ENCODE data around the gene GDA. TPM values are rescaled to one million over a fixed set of nuclear protein-coding genes. Genes with fewer than 3 reads are reported as not detected.

Gene GDA
- polyA plus RNA-seq, 2 donors: 0.04 to 0.11 TPM

DNA sequence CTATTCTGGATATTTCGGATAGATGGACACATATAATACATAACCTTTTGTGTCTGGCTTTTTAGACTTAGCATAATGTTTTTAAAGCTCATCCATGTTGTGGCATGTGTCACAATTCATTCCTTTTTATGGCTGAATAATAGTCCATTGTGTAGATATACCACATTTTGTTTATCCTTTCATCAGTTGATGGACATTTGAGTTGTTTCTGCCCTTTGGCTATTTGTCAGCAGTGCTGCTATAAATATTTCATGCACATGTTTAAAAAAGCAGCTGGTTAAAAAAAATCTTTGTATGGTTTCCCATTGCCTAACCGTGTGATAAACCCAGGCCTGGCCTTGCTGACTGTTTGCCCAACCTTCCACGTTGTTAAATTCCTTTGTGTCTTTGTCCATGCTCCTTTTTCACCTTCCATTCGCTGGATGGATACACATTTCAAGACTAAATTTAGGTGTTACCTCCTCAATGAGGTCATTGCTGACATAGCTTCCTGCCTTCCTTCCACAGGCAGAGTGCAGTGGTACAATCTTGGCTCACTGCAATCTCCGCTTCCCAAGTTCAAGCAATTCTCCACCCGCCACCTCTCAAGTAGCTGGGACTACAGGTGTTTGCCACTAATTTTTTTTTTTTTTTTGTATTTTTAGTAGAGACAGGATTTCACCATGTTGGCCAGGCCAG is 11.3 kb downstream of the GDA start:
- Histone ChIP-seq H3K9me3 (ENCODE audit: control insufficient read depth in 2 of 2, insufficient read depth in 1 of 2, low read depth in 1 of 2, low read length in 1 of 2) (no peaks in the 10 kb centered on the region), H3K4me3 (ENCODE audit: low read depth in 1 of 2, low read length in 2 of 2) (no peak overlapping the region), H3K27ac (ENCODE audit: low read depth in 2 of 2, low read length in 1 of 2) (no peak overlapping the region), H3K27me3 (ENCODE audit: control insufficient read depth in 1 of 2, insufficient read depth in 2 of 2, low read length in 2 of 2) (no peaks in the 10 kb centered on the region), H3K4me1 (ENCODE audit: control insufficient read depth in 2 of 2, insufficient read depth in 2 of 2, low read length in 1 of 2) (no peaks in the 10 kb centered on the region), H3K36me3 (ENCODE audit: control insufficient read depth in 2 of 2, insufficient read depth in 2 of 2, low read length in 1 of 2) (no peaks in the 10 kb centered on the region)
- 75 to 83% methylated on average over 6 of the region's 6 CpGs for WGBS, 2 donors

DNA sequence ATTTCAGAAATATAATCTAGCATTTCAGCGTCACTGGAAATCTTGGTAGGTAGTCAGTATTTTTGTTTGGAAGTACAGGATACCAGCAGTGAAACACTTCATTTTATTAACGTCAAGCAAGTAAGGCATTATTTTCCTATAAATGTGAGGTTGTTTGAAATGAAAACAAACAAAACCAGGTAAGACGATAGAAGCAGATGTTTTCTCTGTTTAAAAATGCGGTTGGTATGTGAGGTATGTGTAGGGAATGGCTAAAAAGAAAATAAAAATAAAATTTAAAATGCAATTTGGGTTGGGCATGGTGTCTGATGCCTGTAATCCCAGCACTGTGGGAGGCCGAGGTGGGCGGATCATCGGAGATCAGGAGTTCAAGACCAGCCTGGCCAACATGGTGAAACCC is 16.1 kb downstream of the GDA start:
- no peaks in the 10 kb centered on the region for H3K27me3 ChIP-seq (ENCODE audit: control insufficient read depth in 1 of 2, insufficient read depth in 2 of 2, low read length in 2 of 2)
- no peaks in the 10 kb centered on the region for H3K36me3 ChIP-seq (ENCODE audit: control insufficient read depth in 2 of 2, insufficient read depth in 2 of 2, low read length in 1 of 2)
- H3K4me1 ChIP-seq (ENCODE audit: control insufficient read depth in 2 of 2, insufficient read depth in 2 of 2, low read length in 1 of 2): no peaks in the 10 kb centered on the region
- WGBS, 2 donors: 70 to 72% methylated on average over 7 of the region's 7 CpGs
- H3K4me3 ChIP-seq (ENCODE audit: low read depth in 1 of 2, low read length in 2 of 2): no peak overlapping the region
- no peak overlapping the region for H3K27ac ChIP-seq (ENCODE audit: low read depth in 2 of 2, low read length in 1 of 2)
- H3K9me3 ChIP-seq (ENCODE audit: control insufficient read depth in 2 of 2, insufficient read depth in 1 of 2, low read depth in 1 of 2, low read length in 1 of 2): no peaks in the 10 kb centered on the region

DNA sequence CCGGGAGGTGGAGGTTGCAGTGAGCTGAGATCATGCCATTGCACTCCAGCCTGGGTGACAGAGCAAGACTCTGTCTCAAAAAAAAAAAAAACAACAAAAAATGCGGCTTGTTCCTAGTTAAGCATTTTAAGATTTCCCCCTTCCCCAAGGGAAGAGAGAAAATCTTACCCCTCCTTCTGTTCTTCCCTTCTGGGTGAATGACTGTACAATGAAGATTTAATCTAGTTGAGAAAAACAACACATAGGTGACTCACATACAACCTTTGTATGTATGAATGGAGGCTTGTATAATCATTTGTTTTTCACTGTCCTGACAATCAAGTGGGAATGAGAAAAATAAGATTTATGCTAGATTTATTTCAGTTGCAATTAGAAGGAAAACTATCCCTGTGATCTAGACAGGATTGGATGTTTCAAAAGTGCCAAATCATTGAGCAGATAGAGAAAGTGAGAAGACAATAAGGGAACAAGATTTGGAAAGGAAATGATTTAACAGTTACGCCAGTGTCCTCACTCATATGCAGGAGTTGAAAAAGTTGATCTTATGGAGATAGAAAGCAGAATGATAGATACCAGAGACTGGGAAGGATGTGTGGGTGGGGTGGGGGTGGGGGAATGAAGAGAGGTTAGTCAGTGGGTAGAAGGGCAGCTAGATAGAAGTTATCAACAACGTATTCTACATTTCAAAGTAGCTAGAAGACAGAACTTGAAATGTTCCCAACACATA is 16.7 kb downstream of the GDA start:
- Histone ChIP-seq H3K27me3 (ENCODE audit: control insufficient read depth in 1 of 2, insufficient read depth in 2 of 2, low read length in 2 of 2) (no peaks in the 10 kb centered on the region), H3K9me3 (ENCODE audit: control insufficient read depth in 2 of 2, insufficient read depth in 1 of 2, low read depth in 1 of 2, low read length in 1 of 2) (no peaks in the 10 kb centered on the region), H3K4me1 (ENCODE audit: control insufficient read depth in 2 of 2, insufficient read depth in 2 of 2, low read length in 1 of 2) (no peaks in the 10 kb centered on the region), H3K4me3 (ENCODE audit: low read depth in 1 of 2, low read length in 2 of 2) (no peak overlapping the region), H3K36me3 (ENCODE audit: control insufficient read depth in 2 of 2, insufficient read depth in 2 of 2, low read length in 1 of 2) (no peaks in the 10 kb centered on the region), H3K27ac (ENCODE audit: low read depth in 2 of 2, low read length in 1 of 2) (no peak overlapping the region)
- 78 to 81% methylated on average over 4 of the region's 4 CpGs for WGBS, 2 donors

DNA sequence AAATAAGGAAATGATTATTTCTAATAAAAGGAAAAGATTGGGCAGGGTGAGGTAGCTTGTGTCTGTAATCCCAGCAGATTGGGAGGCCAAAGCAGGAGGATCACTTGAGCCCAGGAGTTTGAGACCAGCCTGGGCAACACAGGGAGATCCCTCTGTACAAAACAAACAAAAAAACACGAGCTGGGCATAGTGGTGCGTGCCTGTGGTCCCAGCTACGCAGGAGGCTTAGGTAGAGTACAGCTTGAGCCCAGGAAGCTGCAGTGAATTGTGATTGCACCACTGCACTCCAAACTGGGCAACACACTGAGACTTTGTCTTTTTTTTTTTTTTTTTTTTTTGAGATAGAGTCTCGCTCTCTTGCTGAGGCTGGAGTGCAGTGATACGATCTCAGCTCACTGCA is 18.8 kb downstream of the GDA start:
- WGBS, 2 donors: 84 to 85% methylated on average over 5 of the region's 5 CpGs

DNA sequence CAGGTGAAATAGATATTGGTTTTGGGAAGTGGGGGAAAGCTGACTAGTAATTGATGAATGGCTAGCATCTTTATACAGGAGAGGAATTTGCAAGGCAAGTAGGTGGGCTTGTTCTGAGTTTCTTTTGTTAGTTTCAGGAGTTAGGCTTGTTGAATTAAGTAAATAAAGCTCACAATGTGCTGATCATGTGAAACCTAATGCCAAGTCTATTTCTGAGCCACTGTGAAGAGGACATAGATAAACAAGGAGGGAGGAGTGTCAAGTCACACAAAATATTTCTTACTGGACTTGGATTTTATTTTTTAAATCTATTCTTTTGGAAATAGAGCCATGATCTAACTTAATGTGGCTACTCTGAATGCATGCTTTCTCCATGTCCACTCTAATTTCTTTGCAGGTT is 19.9 kb downstream of the GDA start:
- Histone ChIP-seq H3K27ac (ENCODE audit: low read depth in 2 of 2, low read length in 1 of 2) (no peak overlapping the region), H3K36me3 (ENCODE audit: control insufficient read depth in 2 of 2, insufficient read depth in 2 of 2, low read length in 1 of 2) (no peaks in the 10 kb centered on the region), H3K4me3 (ENCODE audit: low read depth in 1 of 2, low read length in 2 of 2) (no peak overlapping the region), H3K4me1 (ENCODE audit: control insufficient read depth in 2 of 2, insufficient read depth in 2 of 2, low read length in 1 of 2) (no peaks in the 10 kb centered on the region), H3K9me3 (ENCODE audit: control insufficient read depth in 2 of 2, insufficient read depth in 1 of 2, low read depth in 1 of 2, low read length in 1 of 2) (no peaks in the 10 kb centered on the region), H3K27me3 (ENCODE audit: control insufficient read depth in 1 of 2, insufficient read depth in 2 of 2, low read length in 2 of 2) (no peaks in the 10 kb centered on the region)

More for the DNA sequence above, 18.8 kb downstream of the GDA start:
- Histone ChIP-seq H3K4me3 (ENCODE audit: low read depth in 1 of 2, low read length in 2 of 2) (no peak overlapping the region), H3K36me3 (ENCODE audit: control insufficient read depth in 2 of 2, insufficient read depth in 2 of 2, low read length in 1 of 2) (no peaks in the 10 kb centered on the region), H3K27ac (ENCODE audit: low read depth in 2 of 2, low read length in 1 of 2) (no peak overlapping the region), H3K9me3 (ENCODE audit: control insufficient read depth in 2 of 2, insufficient read depth in 1 of 2, low read depth in 1 of 2, low read length in 1 of 2) (no peaks in the 10 kb centered on the region), H3K4me1 (ENCODE audit: control insufficient read depth in 2 of 2, insufficient read depth in 2 of 2, low read length in 1 of 2) (no peaks in the 10 kb centered on the region), H3K27me3 (ENCODE audit: control insufficient read depth in 1 of 2, insufficient read depth in 2 of 2, low read length in 2 of 2) (no peaks in the 10 kb centered on the region)

DNA sequence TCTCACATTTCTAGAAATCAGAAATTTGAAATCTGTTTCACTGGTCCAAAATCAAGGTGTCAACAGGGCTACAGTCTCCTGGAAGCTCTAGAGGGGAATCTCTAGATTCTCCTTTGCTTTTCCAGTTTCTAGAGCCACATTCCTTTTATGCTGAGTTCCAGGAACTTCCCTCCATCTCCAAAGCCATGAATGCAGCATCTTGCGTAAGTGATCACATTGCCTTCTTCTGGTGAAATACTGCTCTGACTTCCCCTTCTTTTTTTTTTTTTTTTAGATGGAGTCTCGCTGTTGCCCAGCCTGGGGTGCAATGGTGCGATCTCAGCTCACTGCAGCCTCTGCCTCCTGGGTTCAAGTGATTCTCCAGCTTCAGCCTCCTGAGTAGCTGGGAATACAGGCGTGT is 23.8 kb downstream of the GDA start:
- Histone ChIP-seq H3K4me3 (ENCODE audit: low read depth in 1 of 2, low read length in 2 of 2) (no peak overlapping the region), H3K27ac (ENCODE audit: low read depth in 2 of 2, low read length in 1 of 2) (no peak overlapping the region), H3K27me3 (ENCODE audit: control insufficient read depth in 1 of 2, insufficient read depth in 2 of 2, low read length in 2 of 2) (no peaks in the 10 kb centered on the region), H3K9me3 (ENCODE audit: control insufficient read depth in 2 of 2, insufficient read depth in 1 of 2, low read depth in 1 of 2, low read length in 1 of 2) (no peaks in the 10 kb centered on the region), H3K4me1 (ENCODE audit: control insufficient read depth in 2 of 2, insufficient read depth in 2 of 2, low read length in 1 of 2) (no peaks in the 10 kb centered on the region), H3K36me3 (ENCODE audit: control insufficient read depth in 2 of 2, insufficient read depth in 2 of 2, low read length in 1 of 2) (no peaks in the 10 kb centered on the region)
- 89 to 96% methylated on average over 4 of the region's 4 CpGs for WGBS, 2 donors

DNA sequence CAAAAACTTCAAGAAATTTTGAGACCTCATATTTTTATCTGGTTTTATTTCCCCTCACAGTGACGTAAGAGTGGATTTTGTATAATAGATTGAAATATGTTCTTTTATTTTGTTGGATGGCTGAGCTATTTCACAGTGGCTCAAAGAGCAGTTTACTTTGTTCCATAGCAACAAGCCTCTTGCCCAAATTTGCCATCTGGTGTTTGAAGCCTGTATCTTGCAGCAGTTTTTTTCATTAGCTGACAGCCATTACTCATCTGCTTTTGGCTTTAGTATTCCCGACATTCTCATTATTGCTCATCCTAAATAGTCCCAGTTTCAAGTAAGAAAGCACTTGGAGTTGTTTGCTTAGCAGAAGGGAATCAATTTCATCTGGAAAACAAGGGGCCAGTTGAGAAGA is 36.3 kb downstream of the GDA start:
- Histone ChIP-seq H3K36me3 (ENCODE audit: control insufficient read depth in 2 of 2, insufficient read depth in 2 of 2, low read length in 1 of 2) (no peaks in the 10 kb centered on the region), H3K27ac (ENCODE audit: low read depth in 2 of 2, low read length in 1 of 2) (no peak overlapping the region), H3K9me3 (ENCODE audit: control insufficient read depth in 2 of 2, insufficient read depth in 1 of 2, low read depth in 1 of 2, low read length in 1 of 2) (peaks cover 0 to 2% of the 10 kb centered on the region in 2 donors), H3K27me3 (ENCODE audit: control insufficient read depth in 1 of 2, insufficient read depth in 2 of 2, low read length in 2 of 2) (no peaks in the 10 kb centered on the region), H3K4me3 (ENCODE audit: low read depth in 1 of 2, low read length in 2 of 2) (no peak overlapping the region), H3K4me1 (ENCODE audit: control insufficient read depth in 2 of 2, insufficient read depth in 2 of 2, low read length in 1 of 2) (no peaks in the 10 kb centered on the region)
- WGBS, 2 donors: 40 to 61% methylated on average over 2 of the region's 2 CpGs

DNA sequence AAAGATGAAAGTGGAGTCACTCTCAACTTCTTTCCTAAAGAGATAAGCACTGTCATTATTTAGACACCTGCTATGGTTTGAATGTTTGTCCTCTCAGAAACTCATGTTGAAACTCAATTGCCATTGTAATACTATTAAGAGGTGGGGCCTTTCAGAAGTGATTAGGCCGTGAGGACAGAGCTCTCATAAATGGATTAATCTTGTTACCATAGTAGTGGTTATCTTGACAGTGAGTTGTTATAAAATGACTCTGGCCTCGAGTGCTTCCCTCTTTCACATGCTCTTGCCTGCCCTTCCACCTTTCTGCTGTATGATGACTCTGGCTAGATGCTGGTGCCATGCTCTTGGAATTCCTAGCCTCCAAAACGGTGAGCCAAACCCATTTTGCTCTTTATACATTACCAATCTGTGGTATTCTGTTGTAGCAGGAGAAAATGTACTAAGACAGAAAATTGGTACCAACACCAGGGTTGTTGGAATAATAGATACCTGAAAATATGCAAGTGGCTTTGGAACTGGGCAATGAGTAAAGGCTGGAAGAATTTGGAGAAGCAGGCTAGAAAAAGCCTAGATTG is 38.0 kb downstream of the GDA start:
- no peak overlapping the region for H3K27ac ChIP-seq (ENCODE audit: low read depth in 2 of 2, low read length in 1 of 2)
- H3K4me3 ChIP-seq (ENCODE audit: low read depth in 1 of 2, low read length in 2 of 2): no peak overlapping the region
- no peaks in the 10 kb centered on the region for H3K36me3 ChIP-seq (ENCODE audit: control insufficient read depth in 2 of 2, insufficient read depth in 2 of 2, low read length in 1 of 2)
- H3K9me3 ChIP-seq (ENCODE audit: control insufficient read depth in 2 of 2, insufficient read depth in 1 of 2, low read depth in 1 of 2, low read length in 1 of 2): peaks cover 0 to 2% of the 10 kb centered on the region in 2 donors
- no peaks in the 10 kb centered on the region for H3K4me1 ChIP-seq (ENCODE audit: control insufficient read depth in 2 of 2, insufficient read depth in 2 of 2, low read length in 1 of 2)
- no peaks in the 10 kb centered on the region for H3K27me3 ChIP-seq (ENCODE audit: control insufficient read depth in 1 of 2, insufficient read depth in 2 of 2, low read length in 2 of 2)
- WGBS, 2 donors: 33 to 44% methylated on average over 3 of the region's 3 CpGs

DNA sequence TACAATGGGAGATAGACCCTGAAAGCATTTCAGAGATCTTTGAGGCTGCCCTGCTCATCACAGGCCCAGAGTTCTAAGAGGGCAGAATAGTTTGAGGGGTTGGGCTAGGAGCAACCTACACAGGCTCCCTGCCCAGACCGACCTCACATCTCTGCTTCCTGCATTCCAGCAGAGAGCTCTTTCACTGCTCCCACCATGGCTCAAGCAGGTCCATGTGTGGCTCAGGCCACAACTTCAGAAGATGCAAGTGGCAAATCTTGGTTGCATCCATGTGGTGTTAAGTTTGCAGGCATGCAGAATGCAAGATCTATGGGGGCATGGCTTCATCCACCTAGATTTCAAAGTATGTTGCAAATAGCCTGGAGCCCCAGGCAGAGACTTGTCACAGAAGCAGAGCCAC is 39.0 kb downstream of the GDA start:
- no peak overlapping the region for H3K27ac ChIP-seq (ENCODE audit: low read depth in 2 of 2, low read length in 1 of 2)
- H3K9me3 ChIP-seq (ENCODE audit: control insufficient read depth in 2 of 2, insufficient read depth in 1 of 2, low read depth in 1 of 2, low read length in 1 of 2): peaks cover 0 to 2% of the 10 kb centered on the region in 2 donors
- 71 to 78% methylated on average over 1 of the region's 1 CpG for WGBS, 2 donors
- H3K4me1 ChIP-seq (ENCODE audit: control insufficient read depth in 2 of 2, insufficient read depth in 2 of 2, low read length in 1 of 2): no peaks in the 10 kb centered on the region
- H3K4me3 ChIP-seq (ENCODE audit: low read depth in 1 of 2, low read length in 2 of 2): no peak overlapping the region
- H3K36me3 ChIP-seq (ENCODE audit: control insufficient read depth in 2 of 2, insufficient read depth in 2 of 2, low read length in 1 of 2): no peaks in the 10 kb centered on the region
- H3K27me3 ChIP-seq (ENCODE audit: control insufficient read depth in 1 of 2, insufficient read depth in 2 of 2, low read length in 2 of 2): no peaks in the 10 kb centered on the region

DNA sequence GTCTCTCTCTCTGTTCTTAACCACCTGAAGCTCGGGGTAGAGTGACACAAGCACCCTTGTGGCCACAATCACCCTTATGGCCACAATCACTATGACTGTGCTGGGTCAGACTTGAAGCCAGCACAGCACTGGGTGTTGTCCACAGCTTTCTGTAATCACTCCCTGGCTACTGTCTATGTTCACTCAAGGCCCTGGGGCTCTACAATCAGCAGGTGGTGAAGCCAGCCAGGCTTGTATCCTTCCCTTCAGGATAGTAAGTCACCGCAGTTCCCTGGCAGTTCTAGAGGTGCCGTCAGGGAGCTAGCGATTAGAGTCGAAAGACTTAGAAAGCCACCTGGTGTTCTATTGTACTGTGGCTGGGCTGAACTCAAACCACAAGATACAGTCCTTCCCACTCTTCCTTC is 44.2 kb downstream of the GDA start:
- Histone ChIP-seq H3K27ac (ENCODE audit: low read depth in 2 of 2, low read length in 1 of 2) (no peak overlapping the region), H3K4me1 (ENCODE audit: control insufficient read depth in 2 of 2, insufficient read depth in 2 of 2, low read length in 1 of 2) (no peaks in the 10 kb centered on the region), H3K27me3 (ENCODE audit: control insufficient read depth in 1 of 2, insufficient read depth in 2 of 2, low read length in 2 of 2) (no peaks in the 10 kb centered on the region), H3K36me3 (ENCODE audit: control insufficient read depth in 2 of 2, insufficient read depth in 2 of 2, low read length in 1 of 2) (no peaks in the 10 kb centered on the region), H3K4me3 (ENCODE audit: low read depth in 1 of 2, low read length in 2 of 2) (no peak overlapping the region), H3K9me3 (ENCODE audit: control insufficient read depth in 2 of 2, insufficient read depth in 1 of 2, low read depth in 1 of 2, low read length in 1 of 2) (peaks cover 0 to 2% of the 10 kb centered on the region in 2 donors)
- 34 to 45% methylated on average over 5 of the region's 5 CpGs for WGBS, 2 donors
